Osteoblast (primary cell): ENCODE measurements around the gene D2HGDH. TPM values are rescaled to one million over a fixed set of nuclear protein-coding genes. Genes with fewer than 3 reads are reported as not detected.
A peak's percentile ranks its signal among the peaks of the same experiment; 100 is the strongest.

Experiments
- DNase-seq: peaks from one replicate; pipeline ENCODE4 v3.0.0; 2011; ENCODE audit warnings: low spot score, mixed read lengths; ENCODE audit not compliant: insufficient read length; ENCODE audit errors: missing footprints
- H2AFZ ChIP-seq: 2 replicates; pipeline ENCODE4 v1.6.0; 2011; ENCODE audit warnings: mild to moderate bottlenecking, low read length
- H3K27ac ChIP-seq: 2 replicates; pipeline ENCODE4 v1.5.1; 2011; ENCODE audit warnings: mild to moderate bottlenecking, low read depth, low read length, moderate library complexity
- H3K27me3 ChIP-seq: 2 replicates; pipeline ENCODE4 v1.6.0; 2012; ENCODE audit warnings: mild to moderate bottlenecking, control low read depth, inconsistent platforms, low read length, moderate library complexity; ENCODE audit not compliant: insufficient read depth
- H3K36me3 ChIP-seq: 2 replicates; pipeline ENCODE4 v1.5.1; 2011; ENCODE audit warnings: mild to moderate bottlenecking, low read length, control low read depth, moderate library complexity; ENCODE audit not compliant: insufficient read depth
- H3K4me1 ChIP-seq: 2 replicates; pipeline ENCODE4 v1.5.1; 2011; ENCODE audit warnings: mild to moderate bottlenecking, low read length, control low read depth, moderate library complexity; ENCODE audit not compliant: insufficient read depth
- H3K4me2 ChIP-seq: 2 replicates; pipeline ENCODE4 v1.6.0; 2011; ENCODE audit warnings: mild to moderate bottlenecking, low read length; ENCODE audit not compliant: insufficient read depth
- H3K4me3 ChIP-seq: fragments of 200-600 bp; sonication (generic); 3 replicates; pipeline ENCODE4 v1.5.1; 2012; ENCODE audit warnings: mild to moderate bottlenecking, low read length, inconsistent platforms; ENCODE audit not compliant: insufficient read depth
- H3K79me2 ChIP-seq: 2 replicates; pipeline ENCODE4 v1.6.0; 2012; ENCODE audit warnings: mild to moderate bottlenecking, low read length, control low read depth, inconsistent platforms; ENCODE audit not compliant: insufficient read depth
- H3K9me3 ChIP-seq: 2 replicates; pipeline ENCODE4 v1.5.1; 2011; ENCODE audit warnings: low read depth, low read length, control low read depth
- H4K20me1 ChIP-seq: 2 replicates; pipeline ENCODE4 v1.6.0; 2012; ENCODE audit warnings: mild to moderate bottlenecking, low read length, control low read depth; ENCODE audit not compliant: insufficient read depth
- CTCF ChIP-seq: IDR thresholded peaks from 2 replicates; pipeline ENCODE4 v1.5.1; 2011; ENCODE audit warnings: mild to moderate bottlenecking, low read depth, low read length, moderate library complexity; ENCODE audit errors: extremely low read depth
- total RNA-seq: library from RNA; depleted of rRNA; stranded (reverse); fragments of >200 nt; gene quantifications from 2 replicates; pipeline ENCODE4 v1.2.3, GENCODE V29; 2012

The D2HGDH gene
- total RNA-seq, 1 donor, result 15.6 TPM

- H3K27me3 ChIP-seq, result no peaks in the 10 kb centered on the region
- H2AFZ ChIP-seq, result no peak overlapping the region
- no peaks in the 10 kb centered on the region for H3K4me1 ChIP-seq
- no peak overlapping the region for H3K4me2 ChIP-seq
- peaks cover 17% of the 10 kb centered on the region for H4K20me1 ChIP-seq
- H3K27ac ChIP-seq, result no peak overlapping the region
- H3K9me3 ChIP-seq, result peaks cover 2% of the 10 kb centered on the region
- H3K79me2 ChIP-seq, result no peaks in the 10 kb centered on the region
- no peak for TF ChIP-seq CTCF
- peaks cover 24% of the 10 kb centered on the region for H3K36me3 ChIP-seq
- H3K4me3 ChIP-seq, result no peak overlapping the region
- DNase-seq, result peak; percentile 41
Observed at GRCh38 chr2:241760301-241760771, 25.9 kb downstream of the D2HGDH start.

GRCh38 chr2:241762321-241762932, 28.0 kb downstream of the D2HGDH start:
- Histone ChIP-seq H2AFZ (no peak overlapping the region), H3K9me3 (peaks cover 2% of the 10 kb centered on the region), H3K36me3 (peaks cover 11% of the 10 kb centered on the region), H3K4me1 (no peaks in the 10 kb centered on the region), H3K27ac (no peak overlapping the region), H4K20me1 (peaks cover 12% of the 10 kb centered on the region), H3K4me3 (no peak overlapping the region), H3K4me2 (no peak overlapping the region), H3K27me3 (no peaks in the 10 kb centered on the region), H3K79me2 (no peaks in the 10 kb centered on the region)
- no peak for TF ChIP-seq CTCF
- DNase-seq, result peak; percentile 57

GRCh38 chr2:241762933-241763369, 28.5 kb downstream of the D2HGDH start:
- Histone ChIP-seq H3K9me3 (peaks cover 2% of the 10 kb centered on the region), H3K4me1 (no peaks in the 10 kb centered on the region), H3K27ac (no peak overlapping the region), H3K4me2 (no peak overlapping the region), H3K4me3 (no peak overlapping the region), H3K27me3 (no peaks in the 10 kb centered on the region), H3K79me2 (no peaks in the 10 kb centered on the region), H4K20me1 (peaks cover 12% of the 10 kb centered on the region), H3K36me3 (peaks cover 10% of the 10 kb centered on the region), H2AFZ (no peak overlapping the region)
- TF ChIP-seq CTCF, result no peak
- peak; percentile 68 for DNase-seq

GRCh38 chr2:241763551-241764274, 29.3 kb downstream of the D2HGDH start:
- Histone ChIP-seq H3K27me3 (no peaks in the 10 kb centered on the region), H3K9me3 (peaks cover 2% of the 10 kb centered on the region), H3K27ac (no peak overlapping the region), H3K36me3 (peaks cover 10% of the 10 kb centered on the region), H2AFZ (no peak overlapping the region), H3K4me3 (no peak overlapping the region), H3K79me2 (no peaks in the 10 kb centered on the region), H4K20me1 (peaks cover 12% of the 10 kb centered on the region), H3K4me2 (no peak overlapping the region), H3K4me1 (no peaks in the 10 kb centered on the region)
- peak; percentile 13 for DNase-seq
- TF ChIP-seq CTCF, result no peak
